ENCODE data around the gene TMEM59L.
A peak's percentile ranks its signal among the peaks of the same experiment; 100 is the strongest.

Gene TMEM59L

GRCh38 chr19:18609717-18610051 lies 3.0 kb upstream of the TMEM59L start:
- no peak for DNase-seq

- no peak for DNase-seq
These were observed 2.5 kb upstream of the TMEM59L start for GRCh38 chr19:18610245-18610555.

GRCh38 chr19:18610556-18611326 lies 1.9 kb upstream of the TMEM59L start:
- DNase-seq, result no peak

GRCh38 chr19:18611327-18612050 lies 1.2 kb upstream of the TMEM59L start:
- DNase-seq, result peak; percentile 71

- no peak for DNase-seq
These were observed 459 bp upstream of the TMEM59L start for GRCh38 chr19:18612051-18612771.

GRCh38 chr19:18613589-18614234 lies 1.0 kb downstream of the TMEM59L start:
- no peak for DNase-seq

- DNase-seq, result no peak
These were observed 3.4 kb downstream of the TMEM59L start for GRCh38 chr19:18616023-18616422.

GRCh38 chr19:18617562-18617961 lies 4.9 kb downstream of the TMEM59L start:
- no peak for DNase-seq

- DNase-seq, result no peak
These were observed 5.6 kb downstream of the TMEM59L start for GRCh38 chr19:18618236-18618635.

- no peak for DNase-seq
These were observed 7.6 kb downstream of the TMEM59L start for GRCh38 chr19:18620311-18620710.

GRCh38 chr19:18620902-18621301 lies 8.2 kb downstream of the TMEM59L start:
- no peak for DNase-seq

- DNase-seq, result no peak
These were observed 14.2 kb downstream of the TMEM59L start for GRCh38 chr19:18626906-18627305.

- no peak for DNase-seq
These were observed 16.8 kb downstream of the TMEM59L start for GRCh38 chr19:18629166-18630088.

- no peak for DNase-seq
These were observed 20.7 kb downstream of the TMEM59L start for GRCh38 chr19:18633321-18633720.

GRCh38 chr19:18634612-18635297 lies 22.1 kb downstream of the TMEM59L start:
- no peak for DNase-seq

GRCh38 chr19:18635831-18636182 lies 23.1 kb downstream of the TMEM59L start:
- no peak for DNase-seq

GRCh38 chr19:18636183-18636968 lies 23.7 kb downstream of the TMEM59L start:
- DNase-seq, result peak; percentile 100

- DNase-seq, result no peak
These were observed 24.4 kb downstream of the TMEM59L start, which contains the start of gene KLHL26 for GRCh38 chr19:18636969-18637629. Gene KLHL26, plus strand, starts transcription at chr19:18637028. Its CDS starts 27 bp downstream, at chr19:18637055.

GRCh38 chr19:18637673-18638630 lies 25.3 kb downstream of the TMEM59L start:
- DNase-seq, result no peak
